HepG2 (cell line): ENCODE measurements around the gene RP2. TPM values are rescaled to one million over a fixed set of nuclear protein-coding genes. Genes with fewer than 3 reads are reported as not detected.

Experiments
- HES4 ChIP-seq: sonication (generic); formaldehyde crosslinking; IDR thresholded peaks from 2 replicates; pipeline ENCODE4 v1.9.0; 2021; ENCODE audit warnings: mild to moderate bottlenecking, missing genetic modification reagents, borderline replicate concordance
- MBNL3 ChIP-seq: fragments of 250-450 bp; sonication (Bioruptor Pico); conservative IDR thresholded peaks from 2 replicates; pipeline ENCODE4 v1.8.0; 2022; ENCODE audit warnings: mild to moderate bottlenecking, inconsistent platforms
- polyA plus RNA-seq, 8 experiments: library from polyadenylated mRNA; depleted of rRNA in 3 of 8; stranded (reverse) in 7 of 8; unstranded in 1 of 8; fragments of >200 nt; fragmentation: Illumina TruSeq in 4 of 8; extraction: Trizol in 4 of 8; gene quantifications; 2 replicates each; pipeline versions ENCODE4 v1.2.1 to v1.2.3, GENCODE V29; 2011 to 2016; ENCODE audit warnings: low read depth in 4 of 8, missing spikeins in 1 of 8, mixed read lengths in 1 of 8; ENCODE audit not compliant: insufficient read depth in 1 of 8
- total RNA-seq, 5 experiments: library from RNA; depleted of rRNA; stranded (reverse); fragments of >200 nt; fragmentation: Illumina TruSeq; extraction: Trizol; gene quantifications; 2 replicates each; pipeline ENCODE4 v1.2.3, GENCODE V29; 2016; ENCODE audit warnings: low read depth in 1 of 5
- TF ChIP-seq, protein P1 (sequence below): sonication (generic); formaldehyde crosslinking; IDR thresholded peaks from 2 replicates; pipeline ENCODE4 v1.4.0; 2020; ENCODE audit warnings: mild to moderate bottlenecking, missing genetic modification reagents, borderline replicate concordance
- TF ChIP-seq, protein P2 (sequence below): sonication (generic); formaldehyde crosslinking; IDR thresholded peaks from 2 replicates; pipeline ENCODE4 v1.4.0; 2020; ENCODE audit warnings: mild to moderate bottlenecking, missing genetic modification reagents
- TF ChIP-seq, protein P3 (sequence below): sonication (generic); formaldehyde crosslinking; IDR thresholded peaks from 2 replicates; pipeline ENCODE4 v1.9.0; 2021; ENCODE audit warnings: mild to moderate bottlenecking, missing genetic modification reagents

Gene RP2
- total and polyA plus RNA-seq, 2 of the 13 experiments (the other 11 are each of a cell fraction or from before 2014, with no cell fraction given) = 5.0 to 9.9 TPM

DNA sequence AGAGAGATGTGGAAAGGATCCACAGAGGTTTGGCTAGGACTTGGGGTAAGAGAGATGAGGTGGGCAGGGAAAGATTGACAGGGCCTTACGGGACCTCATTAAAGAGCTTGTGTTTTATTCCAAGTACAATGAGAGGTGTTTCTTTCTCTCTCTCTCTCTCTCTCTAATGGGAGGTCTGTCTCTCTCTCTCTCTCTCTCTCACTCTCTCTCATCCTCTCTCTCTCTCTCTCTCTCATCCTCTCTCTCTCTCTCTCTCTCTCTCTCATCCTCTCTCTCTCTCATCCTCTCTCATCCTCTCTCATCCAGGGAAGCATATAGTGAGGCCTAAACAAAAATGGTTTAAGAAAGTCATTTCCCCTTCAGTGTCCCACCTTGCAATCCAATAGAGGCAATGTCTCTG is 80.8 kb downstream of the RP2 start (continued):
- TF ChIP-seq, protein P1, sequence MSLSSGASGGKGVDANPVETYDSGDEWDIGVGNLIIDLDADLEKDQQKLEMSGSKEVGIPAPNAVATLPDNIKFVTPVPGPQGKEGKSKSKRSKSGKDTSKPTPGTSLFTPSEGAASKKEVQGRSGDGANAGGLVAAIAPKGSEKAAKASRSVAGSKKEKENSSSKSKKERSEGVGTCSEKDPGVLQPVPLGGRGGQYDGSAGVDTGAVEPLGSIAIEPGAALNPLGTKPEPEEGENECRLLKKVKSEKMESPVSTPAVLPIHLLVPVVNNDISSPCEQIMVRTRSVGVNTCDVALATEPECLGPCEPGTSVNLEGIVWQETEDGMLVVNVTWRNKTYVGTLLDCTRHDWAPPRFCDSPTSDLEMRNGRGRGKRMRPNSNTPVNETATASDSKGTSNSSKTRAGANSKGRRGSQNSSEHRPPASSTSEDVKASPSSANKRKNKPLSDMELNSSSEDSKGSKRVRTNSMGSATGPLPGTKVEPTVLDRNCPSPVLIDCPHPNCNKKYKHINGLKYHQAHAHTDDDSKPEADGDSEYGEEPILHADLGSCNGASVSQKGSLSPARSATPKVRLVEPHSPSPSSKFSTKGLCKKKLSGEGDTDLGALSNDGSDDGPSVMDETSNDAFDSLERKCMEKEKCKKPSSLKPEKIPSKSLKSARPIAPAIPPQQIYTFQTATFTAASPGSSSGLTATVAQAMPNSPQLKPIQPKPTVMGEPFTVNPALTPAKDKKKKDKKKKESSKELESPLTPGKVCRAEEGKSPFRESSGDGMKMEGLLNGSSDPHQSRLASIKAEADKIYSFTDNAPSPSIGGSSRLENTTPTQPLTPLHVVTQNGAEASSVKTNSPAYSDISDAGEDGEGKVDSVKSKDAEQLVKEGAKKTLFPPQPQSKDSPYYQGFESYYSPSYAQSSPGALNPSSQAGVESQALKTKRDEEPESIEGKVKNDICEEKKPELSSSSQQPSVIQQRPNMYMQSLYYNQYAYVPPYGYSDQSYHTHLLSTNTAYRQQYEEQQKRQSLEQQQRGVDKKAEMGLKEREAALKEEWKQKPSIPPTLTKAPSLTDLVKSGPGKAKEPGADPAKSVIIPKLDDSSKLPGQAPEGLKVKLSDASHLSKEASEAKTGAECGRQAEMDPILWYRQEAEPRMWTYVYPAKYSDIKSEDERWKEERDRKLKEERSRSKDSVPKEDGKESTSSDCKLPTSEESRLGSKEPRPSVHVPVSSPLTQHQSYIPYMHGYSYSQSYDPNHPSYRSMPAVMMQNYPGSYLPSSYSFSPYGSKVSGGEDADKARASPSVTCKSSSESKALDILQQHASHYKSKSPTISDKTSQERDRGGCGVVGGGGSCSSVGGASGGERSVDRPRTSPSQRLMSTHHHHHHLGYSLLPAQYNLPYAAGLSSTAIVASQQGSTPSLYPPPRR (CRISPR knock-in tag) = no peak
- TF ChIP-seq, protein P2, sequence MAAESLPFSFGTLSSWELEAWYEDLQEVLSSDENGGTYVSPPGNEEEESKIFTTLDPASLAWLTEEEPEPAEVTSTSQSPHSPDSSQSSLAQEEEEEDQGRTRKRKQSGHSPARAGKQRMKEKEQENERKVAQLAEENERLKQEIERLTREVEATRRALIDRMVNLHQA (CRISPR knock-in tag) = no peak
- TF ChIP-seq MBNL3 (CRISPR knock-in tag) (no peak), HES4 (CRISPR knock-in tag) (no peak)
- TF ChIP-seq, protein P3, sequence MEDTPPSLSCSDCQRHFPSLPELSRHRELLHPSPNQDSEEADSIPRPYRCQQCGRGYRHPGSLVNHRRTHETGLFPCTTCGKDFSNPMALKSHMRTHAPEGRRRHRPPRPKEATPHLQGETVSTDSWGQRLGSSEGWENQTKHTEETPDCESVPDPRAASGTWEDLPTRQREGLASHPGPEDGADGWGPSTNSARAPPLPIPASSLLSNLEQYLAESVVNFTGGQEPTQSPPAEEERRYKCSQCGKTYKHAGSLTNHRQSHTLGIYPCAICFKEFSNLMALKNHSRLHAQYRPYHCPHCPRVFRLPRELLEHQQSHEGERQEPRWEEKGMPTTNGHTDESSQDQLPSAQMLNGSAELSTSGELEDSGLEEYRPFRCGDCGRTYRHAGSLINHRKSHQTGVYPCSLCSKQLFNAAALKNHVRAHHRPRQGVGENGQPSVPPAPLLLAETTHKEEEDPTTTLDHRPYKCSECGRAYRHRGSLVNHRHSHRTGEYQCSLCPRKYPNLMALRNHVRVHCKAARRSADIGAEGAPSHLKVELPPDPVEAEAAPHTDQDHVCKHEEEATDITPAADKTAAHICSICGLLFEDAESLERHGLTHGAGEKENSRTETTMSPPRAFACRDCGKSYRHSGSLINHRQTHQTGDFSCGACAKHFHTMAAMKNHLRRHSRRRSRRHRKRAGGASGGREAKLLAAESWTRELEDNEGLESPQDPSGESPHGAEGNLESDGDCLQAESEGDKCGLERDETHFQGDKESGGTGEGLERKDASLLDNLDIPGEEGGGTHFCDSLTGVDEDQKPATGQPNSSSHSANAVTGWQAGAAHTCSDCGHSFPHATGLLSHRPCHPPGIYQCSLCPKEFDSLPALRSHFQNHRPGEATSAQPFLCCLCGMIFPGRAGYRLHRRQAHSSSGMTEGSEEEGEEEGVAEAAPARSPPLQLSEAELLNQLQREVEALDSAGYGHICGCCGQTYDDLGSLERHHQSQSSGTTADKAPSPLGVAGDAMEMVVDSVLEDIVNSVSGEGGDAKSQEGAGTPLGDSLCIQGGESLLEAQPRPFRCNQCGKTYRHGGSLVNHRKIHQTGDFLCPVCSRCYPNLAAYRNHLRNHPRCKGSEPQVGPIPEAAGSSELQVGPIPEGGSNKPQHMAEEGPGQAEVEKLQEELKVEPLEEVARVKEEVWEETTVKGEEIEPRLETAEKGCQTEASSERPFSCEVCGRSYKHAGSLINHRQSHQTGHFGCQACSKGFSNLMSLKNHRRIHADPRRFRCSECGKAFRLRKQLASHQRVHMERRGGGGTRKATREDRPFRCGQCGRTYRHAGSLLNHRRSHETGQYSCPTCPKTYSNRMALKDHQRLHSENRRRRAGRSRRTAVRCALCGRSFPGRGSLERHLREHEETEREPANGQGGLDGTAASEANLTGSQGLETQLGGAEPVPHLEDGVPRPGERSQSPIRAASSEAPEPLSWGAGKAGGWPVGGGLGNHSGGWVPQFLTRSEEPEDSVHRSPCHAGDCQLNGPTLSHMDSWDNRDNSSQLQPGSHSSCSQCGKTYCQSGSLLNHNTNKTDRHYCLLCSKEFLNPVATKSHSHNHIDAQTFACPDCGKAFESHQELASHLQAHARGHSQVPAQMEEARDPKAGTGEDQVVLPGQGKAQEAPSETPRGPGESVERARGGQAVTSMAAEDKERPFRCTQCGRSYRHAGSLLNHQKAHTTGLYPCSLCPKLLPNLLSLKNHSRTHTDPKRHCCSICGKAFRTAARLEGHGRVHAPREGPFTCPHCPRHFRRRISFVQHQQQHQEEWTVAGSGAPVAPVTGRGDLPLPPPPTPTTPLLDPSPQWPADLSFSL (CRISPR knock-in tag) = no peak
